HepG2 (cell line): ENCODE measurements around the gene TNKS1BP1. TPM values are rescaled to one million over a fixed set of nuclear protein-coding genes. Genes with fewer than 3 reads are reported as not detected.

Experiments
- CBX1 ChIP-seq: IDR thresholded peaks from one replicate; pipeline ENCODE4 v1.6.1; 2016; ENCODE audit warnings: antibody characterized with exemption, low read depth
- ETV6 ChIP-seq: sonication (generic); formaldehyde crosslinking; conservative IDR thresholded peaks from 2 replicates; pipeline ENCODE4 v1.4.0; 2020; ENCODE audit warnings: missing genetic modification reagents
- FOXJ3 ChIP-seq: sonication (generic); formaldehyde crosslinking; IDR thresholded peaks from 2 replicates; pipeline ENCODE4 v1.4.0; 2020; ENCODE audit warnings: missing genetic modification reagents, mild to moderate bottlenecking, borderline replicate concordance
- GFI1 ChIP-seq: sonication (generic); formaldehyde crosslinking; IDR thresholded peaks from 2 replicates; pipeline ENCODE4 v1.5.0; 2020; ENCODE audit warnings: missing genetic modification reagents, mild to moderate bottlenecking, borderline replicate concordance
- HES4 ChIP-seq: sonication (generic); formaldehyde crosslinking; IDR thresholded peaks from 2 replicates; pipeline ENCODE4 v1.9.0; 2021; ENCODE audit warnings: mild to moderate bottlenecking, missing genetic modification reagents, borderline replicate concordance
- IKZF4 ChIP-seq: sonication (generic); formaldehyde crosslinking; IDR thresholded peaks from 2 replicates; pipeline ENCODE4 v1.5.1; 2020; ENCODE audit warnings: borderline replicate concordance, mild to moderate bottlenecking, low read depth, missing genetic modification reagents; ENCODE audit errors: not compliant biosample characterization
- MYC ChIP-seq: sonication (generic); formaldehyde crosslinking; IDR thresholded peaks from 2 replicates; pipeline ENCODE4 v1.9.0; 2021; ENCODE audit warnings: missing genetic modification reagents, borderline replicate concordance
- NFIB ChIP-seq: sonication (generic); formaldehyde crosslinking; IDR thresholded peaks from 2 replicates; pipeline ENCODE4 v1.9.0; 2021; ENCODE audit warnings: missing genetic modification reagents, mild to moderate bottlenecking, borderline replicate concordance
- PRMT3 ChIP-seq: sonication (generic); formaldehyde crosslinking; IDR thresholded peaks from 2 replicates; pipeline ENCODE4 v1.8.1; 2022; ENCODE audit warnings: low read depth, mild to moderate bottlenecking, moderate library complexity, missing genetic modification reagents, borderline replicate concordance
- RBM22 ChIP-seq: fragments of 200-400 bp; formaldehyde crosslinking; optimal IDR thresholded peaks from 2 replicates; pipeline ENCODE3; 2017; ENCODE audit warnings: mild to moderate bottlenecking, low read length, moderate library complexity
- SAP130 ChIP-seq: IDR thresholded peaks from 2 replicates; pipeline ENCODE4 v1.6.1; 2016; ENCODE audit warnings: low read depth
- SOX6 ChIP-seq, 2 experiments: fragments of 450-650 bp in 1 of 2; sonication (generic) in 1 of 2; formaldehyde crosslinking in 1 of 2; IDR thresholded peaks; 2 replicates each; pipeline versions ENCODE4 v1.4.0 to v1.6.1; 2017 to 2020; ENCODE audit warnings: antibody characterized with exemption in 1 of 2, mild to moderate bottlenecking in 1 of 2, missing genetic modification reagents in 1 of 2
- SRF ChIP-seq: IDR thresholded peaks from 2 replicates; pipeline ENCODE4 v1.6.1; 2011; ENCODE audit warnings: mild to moderate bottlenecking, low read depth, low read length, moderate library complexity
- TP53 ChIP-seq: sonication (generic); formaldehyde crosslinking; conservative IDR thresholded peaks from 2 replicates; pipeline ENCODE4 v1.4.0; 2020; ENCODE audit warnings: missing genetic modification reagents
- TSC22D2 ChIP-seq: sonication (generic); formaldehyde crosslinking; IDR thresholded peaks from 2 replicates; pipeline ENCODE4 v1.5.1; 2020; ENCODE audit warnings: missing genetic modification reagents, mild to moderate bottlenecking, borderline replicate concordance
- USF2 ChIP-seq, 2 experiments: sonication (generic) in 1 of 2; formaldehyde crosslinking in 1 of 2; IDR thresholded peaks; 2 replicates each; pipeline versions ENCODE4 v1.5.1 to v1.6.1; 2011 to 2020; ENCODE audit warnings: borderline replicate concordance in 1 of 2, low read depth in 1 of 2, low read length in 1 of 2, mild to moderate bottlenecking in 1 of 2, missing genetic modification reagents in 1 of 2, moderate library complexity in 1 of 2
- ZFP36L1 ChIP-seq: sonication (generic); formaldehyde crosslinking; IDR thresholded peaks from 2 replicates; pipeline ENCODE4 v1.8.0; 2022; ENCODE audit warnings: mild to moderate bottlenecking, missing genetic modification reagents, moderate library complexity
- ZNF567 ChIP-seq: sonication (generic); formaldehyde crosslinking; IDR thresholded peaks from 2 replicates; pipeline ENCODE4 v1.8.1; 2023; ENCODE audit warnings: mild to moderate bottlenecking, missing genetic modification reagents, borderline replicate concordance
- ZNF570 ChIP-seq: sonication (generic); formaldehyde crosslinking; IDR thresholded peaks from 2 replicates; pipeline ENCODE4 v1.4.0; 2020; ENCODE audit warnings: mild to moderate bottlenecking, missing genetic modification reagents, borderline replicate concordance
- ZNF7 ChIP-seq: IDR thresholded peaks from 2 replicates; pipeline ENCODE4 v1.6.1; 2016; ENCODE audit warnings: missing biosample characterization, missing genetic modification reagents
- ZNF768 ChIP-seq: sonication (generic); formaldehyde crosslinking; IDR thresholded peaks from 2 replicates; pipeline ENCODE4 v1.4.0; 2020; ENCODE audit warnings: missing genetic modification reagents
- ZNF788 ChIP-seq: sonication (generic); formaldehyde crosslinking; IDR thresholded peaks from 2 replicates; pipeline ENCODE4 v1.5.0; 2020; ENCODE audit warnings: mild to moderate bottlenecking, missing genetic modification reagents, borderline replicate concordance
- ZSCAN31 ChIP-seq: sonication (generic); formaldehyde crosslinking; IDR thresholded peaks from 2 replicates; pipeline ENCODE4 v1.5.0; 2020; ENCODE audit warnings: low read depth, mild to moderate bottlenecking, missing genetic modification reagents
- polyA plus RNA-seq, 8 experiments: library from polyadenylated mRNA; depleted of rRNA in 3 of 8; stranded (reverse) in 7 of 8; unstranded in 1 of 8; fragments of >200 nt; fragmentation: Illumina TruSeq in 4 of 8; extraction: Trizol in 4 of 8; gene quantifications; 2 replicates each; pipeline versions ENCODE4 v1.2.1 to v1.2.3, GENCODE V29; 2011 to 2016; ENCODE audit warnings: low read depth in 4 of 8, missing spikeins in 1 of 8, mixed read lengths in 1 of 8; ENCODE audit not compliant: insufficient read depth in 1 of 8
- total RNA-seq, 5 experiments: library from RNA; depleted of rRNA; stranded (reverse); fragments of >200 nt; fragmentation: Illumina TruSeq; extraction: Trizol; gene quantifications; 2 replicates each; pipeline ENCODE4 v1.2.3, GENCODE V29; 2016; ENCODE audit warnings: low read depth in 1 of 5
- TF ChIP-seq, protein P1 (sequence below): sonication (generic); formaldehyde crosslinking; IDR thresholded peaks from 2 replicates; pipeline ENCODE4 v1.4.0; 2020; ENCODE audit warnings: missing genetic modification reagents

TNKS1BP1 gene
- total and polyA plus RNA-seq, 2 of the 13 experiments (the other 11 are each of a cell fraction or from before 2014, with no cell fraction given) = 13.7 to 15.0 TPM

GRCh38 chr11:57310630-57311086 is 14.1 kb downstream of the TNKS1BP1 start (continued):
- TF ChIP-seq FOXJ3 (CRISPR knock-in tag) (peak; percentile 82; the same call in 1 of the 2 replicates), USF2 (IDR thresholded peaks at IDR 0.05; ENCODE audit: low read depth, low read length) (no peak), USF2 (CRISPR knock-in tag; IDR thresholded peaks at IDR 0.05; ENCODE audit: borderline replicate concordance) (no peak), NFIB (CRISPR knock-in tag) (peak; percentile 95; the same call in 1 of the 2 replicates), SOX6 (IDR thresholded peaks at IDR 0.05) (no peak), SOX6 (CRISPR knock-in tag; IDR thresholded peaks at IDR 0.05) (peak; percentile 50), ZNF768 (peak; percentile 92), IKZF4 (no peak), ZNF788 (CRISPR knock-in tag) (no peak; the same call in 1 of the 2 replicates), TSC22D2 (CRISPR knock-in tag) (no peak), TP53 (CRISPR knock-in tag) (no peak), ZNF567 (CRISPR knock-in tag) (no peak), ZSCAN31 (no peak), MYC (CRISPR knock-in tag) (no peak), SRF (no peak), PRMT3 (CRISPR knock-in tag) (no peak), ZNF7 (no peak), ETV6 (CRISPR knock-in tag) (no peak), ZFP36L1 (no peak), RBM22 (no peak), HES4 (no peak), ZNF570 (CRISPR knock-in tag) (no peak), SAP130 (CRISPR knock-in tag) (peak; percentile 36; the same call in 1 of the 2 replicates), GFI1 (CRISPR knock-in tag) (no peak), CBX1 (no peak)
- TF ChIP-seq, protein P1, sequence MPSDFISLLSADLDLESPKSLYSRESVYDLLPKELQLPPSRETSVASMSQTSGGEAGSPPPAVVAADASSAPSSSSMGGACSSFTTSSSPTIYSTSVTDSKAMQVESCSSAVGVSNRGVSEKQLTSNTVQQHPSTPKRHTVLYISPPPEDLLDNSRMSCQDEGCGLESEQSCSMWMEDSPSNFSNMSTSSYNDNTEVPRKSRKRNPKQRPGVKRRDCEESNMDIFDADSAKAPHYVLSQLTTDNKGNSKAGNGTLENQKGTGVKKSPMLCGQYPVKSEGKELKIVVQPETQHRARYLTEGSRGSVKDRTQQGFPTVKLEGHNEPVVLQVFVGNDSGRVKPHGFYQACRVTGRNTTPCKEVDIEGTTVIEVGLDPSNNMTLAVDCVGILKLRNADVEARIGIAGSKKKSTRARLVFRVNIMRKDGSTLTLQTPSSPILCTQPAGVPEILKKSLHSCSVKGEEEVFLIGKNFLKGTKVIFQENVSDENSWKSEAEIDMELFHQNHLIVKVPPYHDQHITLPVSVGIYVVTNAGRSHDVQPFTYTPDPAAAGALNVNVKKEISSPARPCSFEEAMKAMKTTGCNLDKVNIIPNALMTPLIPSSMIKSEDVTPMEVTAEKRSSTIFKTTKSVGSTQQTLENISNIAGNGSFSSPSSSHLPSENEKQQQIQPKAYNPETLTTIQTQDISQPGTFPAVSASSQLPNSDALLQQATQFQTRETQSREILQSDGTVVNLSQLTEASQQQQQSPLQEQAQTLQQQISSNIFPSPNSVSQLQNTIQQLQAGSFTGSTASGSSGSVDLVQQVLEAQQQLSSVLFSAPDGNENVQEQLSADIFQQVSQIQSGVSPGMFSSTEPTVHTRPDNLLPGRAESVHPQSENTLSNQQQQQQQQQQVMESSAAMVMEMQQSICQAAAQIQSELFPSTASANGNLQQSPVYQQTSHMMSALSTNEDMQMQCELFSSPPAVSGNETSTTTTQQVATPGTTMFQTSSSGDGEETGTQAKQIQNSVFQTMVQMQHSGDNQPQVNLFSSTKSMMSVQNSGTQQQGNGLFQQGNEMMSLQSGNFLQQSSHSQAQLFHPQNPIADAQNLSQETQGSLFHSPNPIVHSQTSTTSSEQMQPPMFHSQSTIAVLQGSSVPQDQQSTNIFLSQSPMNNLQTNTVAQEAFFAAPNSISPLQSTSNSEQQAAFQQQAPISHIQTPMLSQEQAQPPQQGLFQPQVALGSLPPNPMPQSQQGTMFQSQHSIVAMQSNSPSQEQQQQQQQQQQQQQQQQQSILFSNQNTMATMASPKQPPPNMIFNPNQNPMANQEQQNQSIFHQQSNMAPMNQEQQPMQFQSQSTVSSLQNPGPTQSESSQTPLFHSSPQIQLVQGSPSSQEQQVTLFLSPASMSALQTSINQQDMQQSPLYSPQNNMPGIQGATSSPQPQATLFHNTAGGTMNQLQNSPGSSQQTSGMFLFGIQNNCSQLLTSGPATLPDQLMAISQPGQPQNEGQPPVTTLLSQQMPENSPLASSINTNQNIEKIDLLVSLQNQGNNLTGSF (CRISPR knock-in tag) = no peak
